ENCODE measurements around the gene KRTAP6-2.

Gene KRTAP6-2

DNA sequence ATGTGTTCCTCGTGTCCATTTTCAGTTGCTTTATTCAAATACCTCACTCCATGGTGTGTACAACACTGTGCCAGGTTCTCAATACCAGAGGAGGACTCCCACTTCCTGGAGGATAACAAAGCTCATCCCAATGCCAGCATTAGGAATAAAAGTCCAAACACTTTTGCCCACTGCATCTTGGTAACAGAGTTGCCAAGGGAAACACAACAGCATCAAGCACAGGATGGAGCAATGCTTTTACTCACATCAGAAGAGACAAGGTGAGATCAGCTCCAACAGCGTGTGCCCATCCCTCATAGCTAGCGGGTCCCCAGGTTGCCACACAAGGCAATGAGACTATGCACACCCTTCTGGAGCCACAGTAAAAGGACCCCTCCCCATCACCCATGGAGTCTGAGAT, 24.7 kb upstream of the KRTAP6-2 start:
- H3K4me2 ChIP-seq (ENCODE audit: low read length): no peak overlapping the region
- H2BK120ac ChIP-seq (ENCODE audit: insufficient read depth, low read length, poor library complexity): no peak overlapping the region
- H2BK5ac ChIP-seq (ENCODE audit: low read depth, low read length, poor library complexity): no peak overlapping the region
- no peak overlapping the region for H2AFZ ChIP-seq (ENCODE audit: insufficient read depth, low read length, poor library complexity)
- H2AK5ac ChIP-seq (ENCODE audit: low read length): no peak overlapping the region
- H3K4ac ChIP-seq (ENCODE audit: low read depth, low read length): no peak overlapping the region
- H3K27me3 ChIP-seq (ENCODE audit: insufficient read depth, low read length): no peaks in the 10 kb centered on the region
- H3K9me3 ChIP-seq (ENCODE audit: insufficient read depth, low read depth, low read length): peaks cover 1% of the 10 kb centered on the region
- no CpG with 5 or more reads among the region's 3 CpGs for WGBS (ENCODE audit: extremely low coverage, insufficient coverage, insufficient read length)
- H4K8ac ChIP-seq (ENCODE audit: low read depth, low read length): no peak overlapping the region
- no peak overlapping the region for H4K91ac ChIP-seq (ENCODE audit: low read depth, low read length)
- H3K18ac ChIP-seq (ENCODE audit: low read length): no peak overlapping the region
- no peak overlapping the region for H4K12ac ChIP-seq (ENCODE audit: low read depth, low read length)
- no peaks in the 10 kb centered on the region for H3K4me1 ChIP-seq (ENCODE audit: control insufficient read depth in 1 of 2, insufficient read depth in 2 of 2, low read length in 2 of 2)
- no peak overlapping the region for H3K14ac ChIP-seq (ENCODE audit: low read length)
- H3K79me2 ChIP-seq (ENCODE audit: control insufficient read depth, insufficient read depth, low read length, poor library complexity): no peaks in the 10 kb centered on the region
- H3K27ac ChIP-seq (ENCODE audit: low read depth, low read length): no peak overlapping the region
- no peak overlapping the region for H3K9ac ChIP-seq (ENCODE audit: low read length)
- no peaks in the 10 kb centered on the region for H3K36me3 ChIP-seq (ENCODE audit: control insufficient read depth in 1 of 2, insufficient read depth in 2 of 2, low read length in 2 of 2)
- H2BK12ac ChIP-seq (ENCODE audit: low read length): no peak overlapping the region
- DNase-seq: no peak
- no peaks in the 10 kb centered on the region for H3K79me1 ChIP-seq (ENCODE audit: low read length)
- no peak overlapping the region for H3K4me3 ChIP-seq (ENCODE audit: low read depth, low read length)
- no peak overlapping the region for H3K23ac ChIP-seq (ENCODE audit: low read length)

DNA sequence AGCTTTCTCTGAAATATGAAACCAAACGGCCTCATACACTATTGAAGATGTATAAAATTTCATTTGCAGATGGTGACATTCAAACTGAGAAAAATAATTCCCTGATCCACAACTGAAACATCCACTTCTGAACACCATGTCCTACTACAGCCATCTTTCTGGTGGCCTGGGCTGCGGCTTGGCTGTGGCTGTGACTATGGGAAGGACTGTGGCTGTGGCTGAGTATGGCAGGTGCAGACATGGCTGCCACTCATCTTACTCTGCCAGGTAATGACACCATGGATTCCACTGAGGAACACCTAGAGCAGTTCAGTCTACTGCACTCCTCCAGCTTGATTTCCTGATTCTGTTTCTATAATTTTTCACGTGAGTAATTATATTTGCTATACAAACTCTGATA, 21.8 kb upstream of the KRTAP6-2 start, which contains the start of gene KRTAP20-4:
TSS of gene KRTAP20-4 (plus strand) at position 106 of the 400 bp plus-strand sequence.
- Histone ChIP-seq H2AFZ (ENCODE audit: insufficient read depth, low read length, poor library complexity) (no peak within 1 kb of the TSS), H4K91ac (ENCODE audit: low read depth, low read length) (no peak within 1 kb of the TSS), H3K4ac (ENCODE audit: low read depth, low read length) (no peak within 1 kb of the TSS), H4K8ac (ENCODE audit: low read depth, low read length) (no peak within 1 kb of the TSS), H3K79me2 (ENCODE audit: control insufficient read depth, insufficient read depth, low read length, poor library complexity) (no peaks in the 10 kb centered on the region), H2BK120ac (ENCODE audit: insufficient read depth, low read length, poor library complexity) (no peak within 1 kb of the TSS), H4K12ac (ENCODE audit: low read depth, low read length) (no peak within 1 kb of the TSS), H3K79me1 (ENCODE audit: low read length) (no peaks in the 10 kb centered on the region), H3K9me3 (ENCODE audit: insufficient read depth, low read depth, low read length) (peaks cover 1% of the 10 kb centered on the region), H3K18ac (ENCODE audit: low read length) (no peak within 1 kb of the TSS), H3K4me3 (ENCODE audit: low read depth, low read length) (no peak within 1 kb of the TSS), H3K27me3 (ENCODE audit: insufficient read depth, low read length) (no peaks in the 10 kb centered on the region), H2BK12ac (ENCODE audit: low read length) (no peak within 1 kb of the TSS), H3K14ac (ENCODE audit: low read length) (no peak within 1 kb of the TSS), H3K9ac (ENCODE audit: low read length) (no peak within 1 kb of the TSS), H3K27ac (ENCODE audit: low read depth, low read length) (no peak within 1 kb of the TSS), H2AK5ac (ENCODE audit: low read length) (no peak within 1 kb of the TSS), H2BK5ac (ENCODE audit: low read depth, low read length, poor library complexity) (no peak within 1 kb of the TSS), H3K4me1 (ENCODE audit: control insufficient read depth in 1 of 2, insufficient read depth in 2 of 2, low read length in 2 of 2) (no peaks in the 10 kb centered on the region), H3K36me3 (ENCODE audit: control insufficient read depth in 1 of 2, insufficient read depth in 2 of 2, low read length in 2 of 2) (no peaks in the 10 kb centered on the region), H3K23ac (ENCODE audit: low read length) (no peak within 1 kb of the TSS), H3K4me2 (ENCODE audit: low read length) (no peak within 1 kb of the TSS)
- DNase-seq: no peak
- no CpG with 5 or more reads among the region's 3 CpGs for WGBS (ENCODE audit: extremely low coverage, insufficient coverage, insufficient read length)

DNA sequence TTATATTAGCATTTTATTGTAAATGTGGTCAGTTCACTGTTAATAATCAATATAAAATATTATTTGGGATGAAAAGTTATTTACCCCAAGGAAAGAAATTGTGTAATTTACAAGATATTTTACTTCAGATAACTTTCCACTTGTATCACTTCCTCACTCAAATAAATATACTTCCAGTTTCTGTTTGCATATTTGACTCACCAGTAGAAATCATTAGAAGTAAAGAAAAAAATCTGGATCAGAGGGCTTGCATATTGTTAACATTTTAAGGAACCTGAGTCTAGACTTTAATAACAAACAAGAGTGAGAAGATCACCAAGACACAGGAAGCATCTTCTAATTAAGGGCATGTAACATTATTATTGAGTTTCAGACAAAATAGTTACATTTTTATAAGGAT, 21.4 kb upstream of the KRTAP6-2 start:
- Histone ChIP-seq H3K79me1 (ENCODE audit: low read length) (no peaks in the 10 kb centered on the region), H2BK12ac (ENCODE audit: low read length) (no peak overlapping the region), H3K4me3 (ENCODE audit: low read depth, low read length) (no peak overlapping the region), H3K23ac (ENCODE audit: low read length) (no peak overlapping the region), H4K12ac (ENCODE audit: low read depth, low read length) (no peak overlapping the region), H3K9me3 (ENCODE audit: insufficient read depth, low read depth, low read length) (peaks cover 1% of the 10 kb centered on the region), H3K27me3 (ENCODE audit: insufficient read depth, low read length) (no peaks in the 10 kb centered on the region), H3K36me3 (ENCODE audit: control insufficient read depth in 1 of 2, insufficient read depth in 2 of 2, low read length in 2 of 2) (no peaks in the 10 kb centered on the region), H2AK5ac (ENCODE audit: low read length) (no peak overlapping the region), H3K9ac (ENCODE audit: low read length) (no peak overlapping the region), H4K91ac (ENCODE audit: low read depth, low read length) (no peak overlapping the region), H3K27ac (ENCODE audit: low read depth, low read length) (no peak overlapping the region), H2BK5ac (ENCODE audit: low read depth, low read length, poor library complexity) (no peak overlapping the region), H4K8ac (ENCODE audit: low read depth, low read length) (no peak overlapping the region), H3K14ac (ENCODE audit: low read length) (no peak overlapping the region), H3K79me2 (ENCODE audit: control insufficient read depth, insufficient read depth, low read length, poor library complexity) (no peaks in the 10 kb centered on the region), H2BK120ac (ENCODE audit: insufficient read depth, low read length, poor library complexity) (no peak overlapping the region), H3K4me2 (ENCODE audit: low read length) (no peak overlapping the region), H3K4me1 (ENCODE audit: control insufficient read depth in 1 of 2, insufficient read depth in 2 of 2, low read length in 2 of 2) (no peaks in the 10 kb centered on the region), H2AFZ (ENCODE audit: insufficient read depth, low read length, poor library complexity) (no peak overlapping the region), H3K4ac (ENCODE audit: low read depth, low read length) (no peak overlapping the region), H3K18ac (ENCODE audit: low read length) (no peak overlapping the region)
- no peak for DNase-seq

DNA sequence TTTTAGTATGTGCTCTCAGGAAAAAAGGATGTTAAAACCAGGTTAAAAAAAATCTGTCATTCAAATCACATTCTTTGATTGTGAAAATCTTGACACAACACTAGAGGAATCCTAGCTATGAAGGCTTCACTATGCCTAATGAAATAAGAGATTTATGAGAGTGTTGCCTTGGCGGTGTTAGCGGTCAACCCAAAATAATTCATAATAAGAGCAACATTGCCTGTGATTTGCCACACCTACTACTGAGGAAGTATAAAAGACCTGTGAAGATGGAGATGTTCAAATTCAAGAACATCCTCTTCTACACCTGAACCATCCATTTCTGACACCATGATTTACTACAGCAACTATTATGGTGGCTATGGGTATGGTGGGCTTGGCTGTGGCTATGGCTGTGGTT, 17.4 kb upstream of the KRTAP6-2 start, which contains the start of gene KRTAP20-1:
TSS of gene KRTAP20-1 (plus strand) at position 301 of the 400 bp plus-strand sequence. CDS start at position 331, 30 bp downstream.
- H2BK5ac ChIP-seq (ENCODE audit: low read depth, low read length, poor library complexity): no peak within 1 kb of the TSS
- no CpG with 5 or more reads among the region's 2 CpGs for WGBS (ENCODE audit: extremely low coverage, insufficient coverage, insufficient read length)
- H3K79me1 ChIP-seq (ENCODE audit: low read length): no peaks in the 10 kb centered on the region
- H4K8ac ChIP-seq (ENCODE audit: low read depth, low read length): no peak within 1 kb of the TSS
- H3K36me3 ChIP-seq (ENCODE audit: control insufficient read depth in 1 of 2, insufficient read depth in 2 of 2, low read length in 2 of 2): no peaks in the 10 kb centered on the region
- no peak within 1 kb of the TSS for H3K9ac ChIP-seq (ENCODE audit: low read length)
- no peaks in the 10 kb centered on the region for H3K4me1 ChIP-seq (ENCODE audit: control insufficient read depth in 1 of 2, insufficient read depth in 2 of 2, low read length in 2 of 2)
- no peak within 1 kb of the TSS for H3K4me3 ChIP-seq (ENCODE audit: low read depth, low read length)
- DNase-seq: peak in 1 of 2 donors; percentile 11
- H3K4me2 ChIP-seq (ENCODE audit: low read length): no peak within 1 kb of the TSS
- no peaks in the 10 kb centered on the region for H3K79me2 ChIP-seq (ENCODE audit: control insufficient read depth, insufficient read depth, low read length, poor library complexity)
- no peak within 1 kb of the TSS for H3K27ac ChIP-seq (ENCODE audit: low read depth, low read length)
- H2BK120ac ChIP-seq (ENCODE audit: insufficient read depth, low read length, poor library complexity): no peak within 1 kb of the TSS
- no peak within 1 kb of the TSS for H3K18ac ChIP-seq (ENCODE audit: low read length)
- no peak within 1 kb of the TSS for H2BK12ac ChIP-seq (ENCODE audit: low read length)
- no peak within 1 kb of the TSS for H3K23ac ChIP-seq (ENCODE audit: low read length)
- no peaks in the 10 kb centered on the region for H3K9me3 ChIP-seq (ENCODE audit: insufficient read depth, low read depth, low read length)
- H4K91ac ChIP-seq (ENCODE audit: low read depth, low read length): no peak within 1 kb of the TSS
- no peak within 1 kb of the TSS for H4K12ac ChIP-seq (ENCODE audit: low read depth, low read length)
- H2AFZ ChIP-seq (ENCODE audit: insufficient read depth, low read length, poor library complexity): no peak within 1 kb of the TSS
- no peak within 1 kb of the TSS for H2AK5ac ChIP-seq (ENCODE audit: low read length)
- no peaks in the 10 kb centered on the region for H3K27me3 ChIP-seq (ENCODE audit: insufficient read depth, low read length)
- no peak within 1 kb of the TSS for H3K14ac ChIP-seq (ENCODE audit: low read length)
- H3K4ac ChIP-seq (ENCODE audit: low read depth, low read length): no peak within 1 kb of the TSS
